NB4 (cell line): Measurements from ENCODE around the gene ASRGL1.

Experiments
- MAX ChIP-seq: IDR thresholded peaks from 2 replicates; pipeline ENCODE4 v1.6.1; 2011; ENCODE audit warnings: low read depth, low read length
- MYC ChIP-seq: IDR thresholded peaks from 2 replicates; pipeline ENCODE4 v1.6.1; 2011; ENCODE audit warnings: low read depth, low read length
- POLR2A ChIP-seq: IDR thresholded peaks from 2 replicates; pipeline ENCODE4 v1.6.1; 2011; ENCODE audit warnings: mild to moderate bottlenecking; ENCODE audit not compliant: insufficient read length; ENCODE audit errors: extremely low read depth
- TF ChIP-seq, protein P1 (sequence below): IDR thresholded peaks from one replicate; pipeline ENCODE4 v1.5.1; 2012; ENCODE audit warnings: low read depth, low read length

- TF ChIP-seq, protein P1, sequence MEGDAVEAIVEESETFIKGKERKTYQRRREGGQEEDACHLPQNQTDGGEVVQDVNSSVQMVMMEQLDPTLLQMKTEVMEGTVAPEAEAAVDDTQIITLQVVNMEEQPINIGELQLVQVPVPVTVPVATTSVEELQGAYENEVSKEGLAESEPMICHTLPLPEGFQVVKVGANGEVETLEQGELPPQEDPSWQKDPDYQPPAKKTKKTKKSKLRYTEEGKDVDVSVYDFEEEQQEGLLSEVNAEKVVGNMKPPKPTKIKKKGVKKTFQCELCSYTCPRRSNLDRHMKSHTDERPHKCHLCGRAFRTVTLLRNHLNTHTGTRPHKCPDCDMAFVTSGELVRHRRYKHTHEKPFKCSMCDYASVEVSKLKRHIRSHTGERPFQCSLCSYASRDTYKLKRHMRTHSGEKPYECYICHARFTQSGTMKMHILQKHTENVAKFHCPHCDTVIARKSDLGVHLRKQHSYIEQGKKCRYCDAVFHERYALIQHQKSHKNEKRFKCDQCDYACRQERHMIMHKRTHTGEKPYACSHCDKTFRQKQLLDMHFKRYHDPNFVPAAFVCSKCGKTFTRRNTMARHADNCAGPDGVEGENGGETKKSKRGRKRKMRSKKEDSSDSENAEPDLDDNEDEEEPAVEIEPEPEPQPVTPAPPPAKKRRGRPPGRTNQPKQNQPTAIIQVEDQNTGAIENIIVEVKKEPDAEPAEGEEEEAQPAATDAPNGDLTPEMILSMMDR, result no peak
- TF ChIP-seq MYC, result no peak
- TF ChIP-seq POLR2A, result no peak
- no peak for TF ChIP-seq MAX
Measured at GRCh38 chr11:62398011-62398994, 61.1 kb downstream of the ASRGL1 start.
